Muscle layer of colon (tissue), 2 donors: ENCODE data around the gene FBRSL1.

Source experiments
- H3K27ac ChIP-seq: one replicate; pipeline ENCODE4 v1.7.0; 2013; ENCODE audit warnings: low read depth, mild to moderate bottlenecking, low read length, moderate library complexity
- H3K27me3 ChIP-seq, 2 donors: one replicate each; pipeline ENCODE4 v1.7.0; 2013; ENCODE audit warnings: low read length in 2 of 2, mild to moderate bottlenecking in 2 of 2; ENCODE audit not compliant: insufficient read depth in 2 of 2, control insufficient read depth in 1 of 2
- H3K36me3 ChIP-seq: one replicate; pipeline ENCODE4 v1.7.0; 2013; ENCODE audit warnings: mild to moderate bottlenecking, low read length; ENCODE audit not compliant: insufficient read depth
- H3K4me1 ChIP-seq: one replicate; pipeline ENCODE4 v1.7.0; 2013; ENCODE audit warnings: mild to moderate bottlenecking, low read length; ENCODE audit not compliant: insufficient read depth
- H3K4me3 ChIP-seq, 2 donors: one replicate each; pipeline ENCODE4 v1.7.0; 2013; ENCODE audit warnings: low read length in 2 of 2, low read depth in 1 of 2, mild to moderate bottlenecking in 1 of 2, moderate library complexity in 1 of 2
- H3K9ac ChIP-seq: one replicate; pipeline ENCODE4 v1.7.0; 2013; ENCODE audit warnings: low read length
- H3K9me3 ChIP-seq: one replicate; pipeline ENCODE4 v1.7.0; 2013; ENCODE audit warnings: mild to moderate bottlenecking, low read length
- donor health status: abdominal sarcoma.
- donor health status: Adenocarcinoma of cecum.

Gene FBRSL1

GRCh38 chr12:132511516-132512196 is 21.7 kb downstream of the FBRSL1 start:
- no peaks in the 10 kb centered on the region for H3K9me3 ChIP-seq
- H3K4me1 ChIP-seq: peaks cover 5% of the 10 kb centered on the region
- H3K9ac ChIP-seq: no peak overlapping the region
- H3K36me3 ChIP-seq: peaks cover 3% of the 10 kb centered on the region
- H3K4me3 ChIP-seq: no peak overlapping the region
- no peak overlapping the region for H3K27ac ChIP-seq
- no peaks in the 10 kb centered on the region for H3K27me3 ChIP-seq

DNA sequence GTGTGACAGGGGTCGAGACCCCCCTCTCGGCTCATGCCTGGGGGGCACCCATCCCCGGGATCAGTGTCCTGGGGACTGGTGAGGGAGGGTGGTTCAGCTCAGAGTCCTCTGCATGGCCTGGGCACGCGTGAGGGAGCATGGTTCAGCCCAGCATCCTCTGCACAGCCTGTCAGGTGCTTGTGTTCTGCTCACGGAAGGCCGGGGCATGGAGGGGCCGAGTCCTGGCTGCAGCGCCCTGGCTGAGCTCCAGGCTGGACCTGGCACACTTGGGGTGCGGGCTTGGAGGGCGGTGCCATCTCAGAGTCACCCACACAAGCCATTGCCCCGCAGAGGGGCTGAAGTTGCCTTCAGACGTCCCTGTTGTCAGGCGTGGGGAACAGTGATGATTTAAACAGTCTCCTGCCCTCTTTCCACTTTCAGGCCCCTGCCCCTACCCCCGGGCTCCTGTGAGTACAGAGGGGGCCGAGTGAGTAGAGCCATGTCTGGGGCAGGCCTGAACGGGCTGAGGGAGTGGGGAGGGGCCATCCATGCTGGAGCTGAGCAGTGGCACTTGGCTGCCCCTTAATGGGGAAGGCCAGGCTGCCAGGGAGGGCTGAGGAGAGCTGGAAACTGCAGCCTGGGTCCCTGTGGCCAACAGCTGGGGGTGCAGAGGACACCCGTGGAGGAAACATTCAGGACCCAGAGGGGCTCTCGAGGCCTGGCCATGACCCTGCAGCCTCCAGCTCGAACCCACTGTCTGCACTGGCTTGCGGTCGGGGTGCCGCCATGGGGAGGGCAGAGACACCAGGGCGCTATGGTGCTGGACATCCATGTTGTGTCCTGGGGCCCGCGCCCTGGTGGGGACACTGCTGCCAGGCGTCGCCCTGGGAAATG is 22.5 kb downstream of the FBRSL1 start:
- no peak overlapping the region for H3K9ac ChIP-seq
- no peak overlapping the region for H3K4me3 ChIP-seq
- no peak overlapping the region for H3K27ac ChIP-seq
- no peaks in the 10 kb centered on the region for H3K9me3 ChIP-seq
- no peaks in the 10 kb centered on the region for H3K4me1 ChIP-seq
- no peaks in the 10 kb centered on the region for H3K27me3 ChIP-seq
- peaks cover 3% of the 10 kb centered on the region for H3K36me3 ChIP-seq

DNA sequence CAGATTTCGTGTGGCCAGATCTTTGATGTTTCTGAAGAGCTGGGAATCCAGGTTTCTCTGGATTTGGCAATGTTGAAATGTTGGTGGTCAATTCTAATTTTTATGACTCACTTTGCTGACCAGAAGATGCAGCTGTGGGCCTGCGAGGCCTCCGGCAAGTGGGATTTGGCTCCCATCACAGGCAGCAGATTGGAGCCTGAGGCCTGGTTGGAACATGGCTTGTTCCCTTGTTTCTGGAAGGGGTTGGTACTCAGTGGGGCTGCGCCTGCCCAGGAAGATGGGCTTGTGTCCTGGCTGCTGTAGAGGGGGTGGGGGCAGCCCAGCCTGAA is 23.1 kb downstream of the FBRSL1 start:
- no peaks in the 10 kb centered on the region for H3K4me1 ChIP-seq

GRCh38 chr12:132513458-132514135 is 23.6 kb downstream of the FBRSL1 start:
- Histone ChIP-seq H3K27ac (no peak overlapping the region), H3K9ac (no peak overlapping the region), H3K4me3 (no peak overlapping the region), H3K27me3 (no peaks in the 10 kb centered on the region), H3K4me1 (no peaks in the 10 kb centered on the region), H3K36me3 (peaks cover 10% of the 10 kb centered on the region), H3K9me3 (no peaks in the 10 kb centered on the region)

More for the DNA sequence above, 23.1 kb downstream of the FBRSL1 start:
- Histone ChIP-seq H3K36me3 (peaks cover 5% of the 10 kb centered on the region), H3K9ac (no peak overlapping the region), H3K27ac (no peak overlapping the region), H3K27me3 (no peaks in the 10 kb centered on the region), H3K4me3 (no peak overlapping the region), H3K9me3 (no peaks in the 10 kb centered on the region)

GRCh38 chr12:132514216-132514820 is 24.4 kb downstream of the FBRSL1 start:
- Histone ChIP-seq H3K9me3 (no peaks in the 10 kb centered on the region), H3K9ac (no peak overlapping the region), H3K4me1 (no peaks in the 10 kb centered on the region), H3K27me3 (no peaks in the 10 kb centered on the region), H3K27ac (no peak overlapping the region), H3K36me3 (peaks cover 15% of the 10 kb centered on the region), H3K4me3 (no peak overlapping the region)

DNA sequence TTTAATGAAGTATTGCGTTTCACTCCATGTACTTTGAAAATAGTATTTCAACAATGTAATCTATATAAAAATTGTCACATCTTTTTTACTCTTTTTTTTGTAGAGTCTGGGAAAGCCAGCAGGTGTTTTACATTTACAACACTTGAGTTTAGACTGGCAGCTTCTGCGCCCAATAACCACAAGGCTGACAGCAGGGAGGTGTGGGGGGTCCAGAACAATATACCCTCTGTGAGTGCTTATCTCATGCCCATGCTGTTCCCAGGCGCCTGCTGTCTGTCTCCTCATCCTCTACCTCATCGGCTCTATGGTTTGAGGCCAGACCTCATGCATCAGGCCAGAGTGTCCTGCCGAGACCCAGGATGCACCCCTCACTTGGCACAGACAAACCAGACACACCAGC is 24.9 kb downstream of the FBRSL1 start:
- Histone ChIP-seq H3K9ac (no peak overlapping the region), H3K9me3 (no peaks in the 10 kb centered on the region), H3K27me3 (no peaks in the 10 kb centered on the region), H3K27ac (no peak overlapping the region), H3K4me1 (no peaks in the 10 kb centered on the region), H3K4me3 (no peak overlapping the region), H3K36me3 (peaks cover 15% of the 10 kb centered on the region)

DNA sequence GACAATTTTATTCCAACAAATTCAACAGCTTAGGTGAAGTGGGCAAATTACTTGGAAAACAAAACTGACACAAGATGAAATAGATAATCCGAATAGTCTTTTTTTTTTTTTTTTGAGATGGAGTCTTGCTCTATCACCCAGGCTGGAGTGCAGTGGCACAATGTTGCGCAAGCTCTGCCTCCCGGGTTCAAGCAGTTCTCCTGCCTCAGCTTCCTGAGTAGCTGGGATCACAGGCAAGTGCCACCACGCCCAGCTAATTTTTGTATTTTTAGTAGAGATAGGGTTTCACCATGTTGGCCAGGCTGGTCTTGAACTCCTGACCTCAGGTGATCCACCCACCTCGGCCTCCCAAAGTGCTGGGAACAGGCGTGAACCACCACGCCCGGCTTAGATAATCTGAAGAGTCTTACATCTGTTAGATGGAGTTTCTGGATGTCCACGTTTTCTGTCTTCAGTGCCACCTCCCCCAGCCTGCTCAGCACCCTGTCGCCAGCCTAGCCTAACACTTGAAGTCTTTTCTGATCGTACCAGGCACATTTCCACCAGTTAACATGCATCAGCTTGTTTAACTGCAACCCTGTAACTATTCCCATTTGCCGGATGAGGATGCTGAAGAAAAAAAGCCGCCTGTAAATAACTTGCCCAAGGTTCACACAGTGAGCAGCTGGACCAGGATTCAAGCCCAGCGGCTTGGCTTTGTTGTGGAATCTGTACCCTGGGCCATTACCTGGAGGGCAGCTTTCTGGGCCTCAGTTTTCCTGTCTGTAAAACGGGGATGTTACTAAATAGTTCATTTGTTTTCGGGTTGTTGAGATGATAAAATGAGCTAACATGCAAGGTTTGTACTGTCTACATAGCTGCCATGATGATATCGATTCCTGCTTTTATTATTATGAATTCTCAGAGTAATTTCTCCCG is 26.4 kb downstream of the FBRSL1 start:
- H3K4me1 ChIP-seq: no peaks in the 10 kb centered on the region
- no peak overlapping the region for H3K27ac ChIP-seq
- peaks cover 15% of the 10 kb centered on the region for H3K36me3 ChIP-seq
- H3K9ac ChIP-seq: no peak overlapping the region
- H3K4me3 ChIP-seq: no peak overlapping the region
- no peaks in the 10 kb centered on the region for H3K9me3 ChIP-seq
- H3K27me3 ChIP-seq: no peaks in the 10 kb centered on the region

DNA sequence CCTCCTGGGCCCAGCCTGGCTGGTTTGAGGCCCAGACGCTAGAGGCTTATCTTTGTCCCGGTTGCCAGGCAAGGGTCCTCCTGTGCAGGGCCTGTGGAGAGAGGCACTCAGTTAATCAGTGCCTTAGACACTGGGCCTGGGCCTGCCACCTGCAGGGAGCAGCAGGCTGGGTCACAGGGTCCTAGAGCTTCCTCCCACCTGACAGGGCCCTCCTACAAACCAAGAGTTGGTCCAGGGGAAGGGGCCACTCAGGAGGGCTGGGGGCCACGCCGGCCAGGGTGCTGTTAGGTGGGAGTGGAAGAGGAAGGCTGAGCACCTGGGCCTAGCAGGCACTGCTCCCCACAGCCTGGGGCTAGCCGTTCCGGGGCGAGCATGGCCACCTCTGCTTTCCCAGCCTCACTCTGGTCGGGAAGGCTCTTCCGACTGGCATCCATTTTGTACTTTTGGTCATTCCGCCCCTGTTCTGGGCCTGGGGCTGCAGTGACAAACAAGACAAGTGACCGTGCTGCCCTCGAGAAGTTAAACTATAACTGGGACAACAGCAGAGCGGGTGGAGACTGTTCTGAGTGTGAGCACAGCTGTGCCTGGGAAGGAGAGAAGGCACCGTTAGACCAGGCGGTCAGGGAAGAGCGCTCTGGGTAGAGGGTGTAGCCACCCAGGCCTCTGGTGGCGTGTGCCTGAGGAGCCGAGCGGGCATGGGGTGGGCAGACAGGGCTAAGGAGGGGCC is 27.2 kb downstream of the FBRSL1 start:
- Histone ChIP-seq H3K27me3 (no peaks in the 10 kb centered on the region), H3K4me3 (no peak overlapping the region), H3K9me3 (no peaks in the 10 kb centered on the region), H3K4me1 (no peaks in the 10 kb centered on the region), H3K9ac (no peak overlapping the region), H3K36me3 (peaks cover 15% of the 10 kb centered on the region), H3K27ac (no peak overlapping the region)

DNA sequence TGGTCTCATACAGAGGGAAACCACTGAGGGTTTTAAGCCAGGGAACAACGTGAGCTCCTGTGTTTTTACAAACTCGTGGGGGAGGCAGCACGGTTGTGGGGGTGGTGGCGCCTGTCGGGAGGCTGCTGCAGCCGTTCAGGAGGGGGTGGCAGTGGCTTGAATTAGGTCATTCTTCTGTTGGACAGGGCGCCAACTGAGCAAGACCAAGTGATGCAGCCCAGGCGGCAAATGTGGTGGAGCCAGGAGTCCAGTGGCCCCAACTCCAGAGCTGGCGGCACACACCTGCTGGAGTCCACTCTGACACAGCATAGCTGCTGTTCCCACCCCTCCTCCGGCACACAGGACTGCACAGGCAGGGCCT is 27.8 kb downstream of the FBRSL1 start:
- Histone ChIP-seq H3K36me3 (peaks cover 15% of the 10 kb centered on the region), H3K27ac (no peak overlapping the region), H3K9ac (no peak overlapping the region), H3K9me3 (no peaks in the 10 kb centered on the region), H3K4me3 (no peak overlapping the region), H3K4me1 (no peaks in the 10 kb centered on the region), H3K27me3 (no peaks in the 10 kb centered on the region)

GRCh38 chr12:132518354-132518992 is 28.5 kb downstream of the FBRSL1 start:
- no peak overlapping the region for H3K9ac ChIP-seq
- H3K36me3 ChIP-seq: peaks cover 15% of the 10 kb centered on the region
- no peak overlapping the region for H3K4me3 ChIP-seq
- no peaks in the 10 kb centered on the region for H3K9me3 ChIP-seq
- peaks cover under 1% of the 10 kb centered on the region for H3K4me1 ChIP-seq
- no peaks in the 10 kb centered on the region for H3K27me3 ChIP-seq
- H3K27ac ChIP-seq: no peak overlapping the region
